Suprapubic skin (tissue), 4 donors: Measurements from ENCODE around the gene MGAM2.

Source experiments
- EP300 ChIP-seq: sonication (generic); formaldehyde crosslinking; IDR thresholded peaks from one replicate; pipeline ENCODE4 v1.6.1; 2017; ENCODE audit warnings: antibody characterized with exemption
- POLR2A ChIP-seq, 2 donors: fragments of 450-650 bp; IDR thresholded peaks; one replicate each; pipeline ENCODE4 v1.6.1; 2017; ENCODE audit warnings: antibody characterized with exemption in 2 of 2, mild to moderate bottlenecking in 2 of 2, moderate library complexity in 2 of 2
- POLR2AphosphoS5 ChIP-seq, 3 donors: sonication (generic); formaldehyde crosslinking; IDR thresholded peaks; one replicate each; pipeline ENCODE4 v1.6.1; 2017; ENCODE audit warnings: antibody characterized with exemption in 3 of 3
- TF ChIP-seq, protein P1 (sequence below), 2 donors: fragments of 200-600 bp in 1 of 2; fragments of 450-650 bp in 1 of 2; sonication (generic) in 1 of 2; IDR thresholded peaks; one replicate each; pipeline ENCODE4 v1.5.1; 2016 to 2019; ENCODE audit warnings: antibody characterized with exemption in 2 of 2, mild to moderate bottlenecking in 1 of 2, moderate library complexity in 1 of 2

- TF ChIP-seq POLR2A (IDR thresholded peaks at IDR 0.05), result no peak
- TF ChIP-seq POLR2AphosphoS5 (IDR thresholded peaks at IDR 0.05), result no peak
- TF ChIP-seq, protein P1, sequence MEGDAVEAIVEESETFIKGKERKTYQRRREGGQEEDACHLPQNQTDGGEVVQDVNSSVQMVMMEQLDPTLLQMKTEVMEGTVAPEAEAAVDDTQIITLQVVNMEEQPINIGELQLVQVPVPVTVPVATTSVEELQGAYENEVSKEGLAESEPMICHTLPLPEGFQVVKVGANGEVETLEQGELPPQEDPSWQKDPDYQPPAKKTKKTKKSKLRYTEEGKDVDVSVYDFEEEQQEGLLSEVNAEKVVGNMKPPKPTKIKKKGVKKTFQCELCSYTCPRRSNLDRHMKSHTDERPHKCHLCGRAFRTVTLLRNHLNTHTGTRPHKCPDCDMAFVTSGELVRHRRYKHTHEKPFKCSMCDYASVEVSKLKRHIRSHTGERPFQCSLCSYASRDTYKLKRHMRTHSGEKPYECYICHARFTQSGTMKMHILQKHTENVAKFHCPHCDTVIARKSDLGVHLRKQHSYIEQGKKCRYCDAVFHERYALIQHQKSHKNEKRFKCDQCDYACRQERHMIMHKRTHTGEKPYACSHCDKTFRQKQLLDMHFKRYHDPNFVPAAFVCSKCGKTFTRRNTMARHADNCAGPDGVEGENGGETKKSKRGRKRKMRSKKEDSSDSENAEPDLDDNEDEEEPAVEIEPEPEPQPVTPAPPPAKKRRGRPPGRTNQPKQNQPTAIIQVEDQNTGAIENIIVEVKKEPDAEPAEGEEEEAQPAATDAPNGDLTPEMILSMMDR (IDR thresholded peaks at IDR 0.05), result no peak
- no peak for TF ChIP-seq EP300
Measured at GRCh38 chr7:142089035-142089434, 22.5 kb upstream of the MGAM2 start.
